ENCODE data around the gene RALY.

- TF ChIP-seq, protein P1, sequence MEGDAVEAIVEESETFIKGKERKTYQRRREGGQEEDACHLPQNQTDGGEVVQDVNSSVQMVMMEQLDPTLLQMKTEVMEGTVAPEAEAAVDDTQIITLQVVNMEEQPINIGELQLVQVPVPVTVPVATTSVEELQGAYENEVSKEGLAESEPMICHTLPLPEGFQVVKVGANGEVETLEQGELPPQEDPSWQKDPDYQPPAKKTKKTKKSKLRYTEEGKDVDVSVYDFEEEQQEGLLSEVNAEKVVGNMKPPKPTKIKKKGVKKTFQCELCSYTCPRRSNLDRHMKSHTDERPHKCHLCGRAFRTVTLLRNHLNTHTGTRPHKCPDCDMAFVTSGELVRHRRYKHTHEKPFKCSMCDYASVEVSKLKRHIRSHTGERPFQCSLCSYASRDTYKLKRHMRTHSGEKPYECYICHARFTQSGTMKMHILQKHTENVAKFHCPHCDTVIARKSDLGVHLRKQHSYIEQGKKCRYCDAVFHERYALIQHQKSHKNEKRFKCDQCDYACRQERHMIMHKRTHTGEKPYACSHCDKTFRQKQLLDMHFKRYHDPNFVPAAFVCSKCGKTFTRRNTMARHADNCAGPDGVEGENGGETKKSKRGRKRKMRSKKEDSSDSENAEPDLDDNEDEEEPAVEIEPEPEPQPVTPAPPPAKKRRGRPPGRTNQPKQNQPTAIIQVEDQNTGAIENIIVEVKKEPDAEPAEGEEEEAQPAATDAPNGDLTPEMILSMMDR (IDR thresholded peaks at IDR 0.05), result no peak
- TF ChIP-seq POLR2A (IDR thresholded peaks at IDR 0.05), result no peak
Observed at GRCh38 chr20:34100576-34100975, 106.9 kb downstream of the RALY start.

All from Peyer's patch (tissue), 4 donors.